C1 segment of cervical spinal cord (tissue), 14 donors: ENCODE results near the gene BMP8B.
A peak's percentile ranks its signal among the peaks of the same experiment; 100 is the strongest.
"Not testable (repeated sequence)": the region's sequence is repeated elsewhere in the genome, so short reads cannot be mapped to it uniquely, and the experiment has no call there.

ENCODE experiments used
- DNase-seq, 14 donors: peaks; one replicate each; lab custom pipeline; 2025; lab: John Stamatoyannopoulos, UW

The BMP8B gene

DNA sequence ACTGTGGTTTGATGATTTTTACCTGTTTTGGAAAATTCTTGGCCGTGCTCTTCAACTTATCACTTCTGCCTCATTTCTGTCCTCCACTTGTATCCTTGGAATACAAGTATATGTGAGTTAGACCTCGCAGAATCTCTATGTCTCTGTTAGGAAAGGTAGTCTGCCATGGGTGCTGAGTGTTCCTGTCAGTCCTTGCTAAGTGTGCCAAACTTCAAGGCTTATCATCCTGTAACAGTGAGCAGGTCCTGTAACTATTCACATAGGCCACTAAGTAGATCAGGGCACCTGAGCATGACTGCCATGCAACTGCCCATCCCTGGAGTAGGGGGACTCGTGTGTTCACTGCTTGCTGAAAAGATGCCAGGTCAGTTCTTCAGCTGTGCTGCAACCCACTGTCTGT is 24.2 kb upstream of the BMP8B start:
- DNase-seq, result no peak

DNA sequence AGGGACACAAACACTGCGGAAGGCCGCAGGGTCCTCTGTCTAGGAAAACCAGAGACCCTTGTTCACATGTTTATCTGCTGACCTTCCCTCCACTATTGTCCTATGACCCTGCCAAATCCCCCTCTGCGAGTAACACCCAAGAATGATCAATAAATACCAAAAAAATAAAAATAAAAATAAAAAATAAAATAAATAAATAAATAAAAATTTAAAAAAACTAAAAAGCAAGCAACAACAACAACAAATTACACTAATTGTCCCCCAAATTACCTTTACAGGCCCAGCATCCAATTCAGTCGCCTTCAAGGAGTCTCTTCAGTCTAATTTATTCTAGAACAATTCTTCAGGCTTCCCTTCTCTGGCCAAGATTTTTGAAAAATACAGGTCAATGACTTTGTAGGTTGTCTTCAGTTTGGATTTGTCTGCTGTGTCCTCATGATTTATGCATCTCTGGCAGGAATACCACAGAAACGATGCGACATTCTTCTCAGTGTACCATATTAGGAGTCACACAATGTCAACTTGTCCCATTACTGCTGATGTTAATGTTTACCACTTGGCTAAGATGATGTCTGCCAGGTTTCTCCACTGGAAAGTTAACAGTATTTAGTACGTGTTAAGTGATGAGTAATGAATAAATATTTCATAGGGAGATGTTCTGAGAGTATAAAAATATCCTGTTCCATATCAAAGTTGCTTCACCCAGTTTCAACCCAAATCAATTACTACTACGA is 20.3 kb upstream of the BMP8B start:
- no peak for DNase-seq

DNA sequence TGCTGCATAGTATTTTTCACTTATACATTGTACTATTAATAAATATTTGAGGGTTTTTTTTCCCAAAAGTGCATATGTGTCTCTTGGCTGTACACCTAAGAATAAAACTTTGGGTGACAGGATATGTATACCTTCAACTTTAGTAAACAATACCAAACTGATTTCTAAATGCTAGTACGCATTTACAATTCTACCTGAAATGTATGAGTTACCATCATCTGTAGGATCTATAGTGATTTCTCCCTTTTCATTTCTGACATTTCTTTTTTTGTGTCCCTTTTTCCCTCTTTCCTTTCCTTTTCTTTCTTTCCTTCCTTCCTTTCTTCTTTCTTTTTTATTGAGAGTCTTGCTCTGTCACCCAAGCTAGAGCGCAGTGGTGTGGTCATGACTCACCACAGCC is 16.7 kb upstream of the BMP8B start:
- no peak for DNase-seq

DNA sequence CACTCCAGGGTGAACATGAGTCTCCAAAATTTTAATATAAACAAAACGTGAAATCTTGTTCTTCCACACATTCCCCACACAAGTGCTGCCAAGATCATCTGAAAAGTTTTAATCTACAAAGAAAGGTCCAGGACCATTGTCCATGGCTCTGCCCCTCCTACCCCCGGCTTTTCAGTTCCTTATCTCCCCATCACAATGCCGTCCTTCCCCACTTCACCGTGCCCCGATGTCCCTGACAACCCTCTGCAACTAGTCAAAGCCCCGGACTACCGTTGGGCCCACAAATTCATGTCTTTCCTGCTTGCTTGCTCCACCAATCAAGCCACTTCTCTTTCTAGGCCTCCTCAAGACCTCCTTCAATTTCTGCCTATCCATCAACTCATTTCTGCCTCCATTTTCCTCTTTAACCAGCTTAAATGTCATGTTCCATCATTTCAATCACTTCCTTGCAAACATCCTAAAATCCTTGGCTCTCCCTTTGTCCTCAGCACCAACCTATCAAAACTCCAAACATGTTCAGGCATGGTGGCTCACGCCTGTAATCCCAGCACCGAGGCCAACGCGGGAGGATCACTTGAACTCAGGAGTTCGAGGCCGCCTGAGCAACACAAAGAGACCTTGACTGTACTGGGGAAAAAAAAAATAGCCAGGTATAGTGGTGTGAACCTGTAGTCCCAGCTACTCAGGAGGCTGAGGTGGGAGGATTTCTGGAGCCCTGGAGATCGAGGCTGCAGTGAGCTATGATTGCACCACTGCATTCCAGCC is 14.0 kb upstream of the BMP8B start:
- DNase-seq, result no peak

DNA sequence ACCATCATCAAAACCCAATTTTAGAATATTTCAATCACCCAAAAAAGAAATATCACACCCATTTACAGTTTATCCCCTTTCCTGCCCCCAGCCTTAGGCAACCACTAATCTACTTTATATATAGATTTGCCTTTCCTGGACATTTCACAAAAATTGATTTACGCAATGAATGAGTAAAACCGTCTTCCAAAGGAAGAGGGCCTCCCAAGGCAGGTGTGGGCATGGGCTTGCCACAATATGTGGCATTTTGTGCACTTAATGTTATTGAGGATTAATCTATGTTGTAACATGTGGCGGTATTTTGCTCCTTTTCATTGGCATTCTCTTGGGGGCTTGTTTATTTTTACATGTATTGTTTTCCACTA is 11.8 kb upstream of the BMP8B start:
- DNase-seq, result no peak

DNA sequence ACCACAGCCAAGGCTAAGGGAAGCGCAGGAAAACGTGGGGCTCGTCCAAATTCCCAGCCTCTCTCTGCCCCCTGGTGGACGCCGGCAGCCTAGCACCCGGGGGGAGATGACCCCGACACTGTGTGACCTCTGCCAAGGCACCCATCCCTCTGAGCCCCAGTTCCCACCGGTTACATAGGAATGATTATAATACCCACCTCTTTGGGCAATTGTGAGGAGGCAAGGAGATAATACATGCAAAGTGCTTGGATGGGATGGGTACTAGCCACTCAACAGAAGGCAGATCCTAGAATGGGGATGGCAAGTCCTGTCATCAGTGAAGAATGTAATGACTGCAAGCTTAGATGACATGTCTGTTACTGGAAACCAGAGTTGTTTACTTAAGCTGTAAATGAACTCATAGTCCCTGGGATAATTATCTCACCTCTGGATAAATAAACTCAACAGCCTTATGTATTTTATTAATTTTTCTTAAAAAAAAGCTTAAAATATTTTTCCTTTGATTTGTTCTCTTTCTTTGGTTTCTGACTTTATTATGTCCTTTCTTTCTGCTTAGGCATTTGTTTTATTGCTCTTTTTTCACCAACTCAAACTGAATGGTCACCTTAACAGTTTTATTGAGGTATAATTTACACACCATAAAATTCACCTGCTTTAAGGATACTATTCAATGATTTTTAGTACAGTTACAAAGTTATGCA is 11.3 kb upstream of the BMP8B start:
- DNase-seq, result peak in 11 of 14 donors; percentile 22 to 76 (median 47)

DNA sequence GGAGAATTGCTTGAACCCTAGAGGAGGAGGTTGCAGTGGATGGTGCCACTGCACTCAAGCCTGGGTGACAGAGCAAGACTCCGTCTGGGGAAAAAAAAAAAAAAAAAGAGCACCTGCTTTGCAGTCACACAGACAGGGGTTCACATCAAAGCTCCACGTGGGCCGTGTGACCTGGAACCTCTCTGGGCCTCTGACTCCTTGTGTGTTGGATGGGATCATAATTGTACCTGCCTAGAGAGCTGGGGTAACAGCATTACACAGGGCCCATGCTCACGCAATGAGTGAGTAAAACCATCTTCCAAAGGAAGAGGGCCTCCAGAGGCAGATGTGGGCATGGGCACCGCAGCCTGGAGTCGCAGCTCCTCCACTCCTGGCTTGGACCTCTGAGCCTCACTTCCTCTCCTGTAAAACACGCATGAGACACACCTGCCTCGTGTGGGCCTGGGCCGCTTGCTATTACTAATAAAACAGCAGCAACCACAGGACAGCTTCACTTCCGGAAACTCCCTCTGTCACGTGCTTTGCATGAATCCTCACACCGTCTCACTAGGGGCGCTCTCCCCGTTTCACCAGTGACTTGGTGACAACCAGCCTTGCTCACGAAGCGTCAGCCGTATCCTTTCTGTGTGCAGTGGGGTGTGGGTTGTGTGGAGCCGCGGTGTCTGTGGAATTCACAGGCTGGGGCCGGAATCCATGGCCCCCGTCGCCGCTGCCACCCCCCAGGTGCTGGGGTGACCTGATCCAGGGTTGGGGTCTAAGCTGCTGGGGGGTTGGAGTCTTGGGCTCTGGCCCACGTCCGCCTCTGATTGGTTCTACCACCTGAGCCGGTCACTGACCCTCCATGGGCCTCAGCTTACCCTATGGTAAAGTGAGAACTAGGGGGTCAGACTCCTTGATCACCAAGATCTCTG is 10.4 kb upstream of the BMP8B start:
- peak in 9 of 14 donors; percentile 6 to 70 (median 28) for DNase-seq

DNA sequence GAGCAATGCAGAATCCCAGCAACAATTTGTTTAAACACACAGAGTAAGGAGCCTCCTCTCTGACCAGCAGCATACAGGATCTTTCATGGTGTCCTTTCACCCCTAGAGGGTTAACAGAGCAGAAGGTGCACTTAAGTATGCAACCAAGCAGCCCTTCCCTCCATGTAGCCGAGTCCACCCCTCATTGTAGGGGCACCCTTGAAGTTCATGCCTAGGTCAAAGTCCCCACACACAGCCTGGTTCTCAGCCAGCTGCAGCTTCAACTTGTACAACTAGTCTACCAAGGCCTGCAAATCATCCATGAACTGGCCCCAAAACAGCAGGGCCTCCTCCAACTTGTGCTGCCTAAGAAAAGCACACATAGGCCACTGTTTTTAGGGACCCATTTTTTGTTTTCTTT is 7.0 kb upstream of the BMP8B start:
- DNase-seq, result no peak

DNA sequence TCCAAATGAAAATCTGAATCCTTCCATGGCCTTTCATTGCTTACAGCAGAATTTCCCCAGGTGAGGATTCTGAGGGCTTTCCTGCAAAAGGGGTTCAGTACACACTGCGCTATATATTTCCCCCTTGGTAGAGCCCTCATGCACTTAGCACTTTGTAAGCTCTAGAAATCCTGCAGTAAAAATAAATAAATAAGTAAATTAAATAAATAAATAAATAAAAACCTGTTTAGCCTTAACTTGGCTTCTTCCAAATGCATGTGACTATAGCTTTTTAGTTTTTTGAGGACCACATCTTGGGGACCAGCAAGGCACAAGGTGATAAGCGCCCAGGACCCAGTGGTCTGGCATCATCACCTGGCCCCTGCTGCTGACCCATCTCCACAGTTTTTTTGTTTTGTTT is 3.2 kb upstream of the BMP8B start:
- no peak for DNase-seq

DNA sequence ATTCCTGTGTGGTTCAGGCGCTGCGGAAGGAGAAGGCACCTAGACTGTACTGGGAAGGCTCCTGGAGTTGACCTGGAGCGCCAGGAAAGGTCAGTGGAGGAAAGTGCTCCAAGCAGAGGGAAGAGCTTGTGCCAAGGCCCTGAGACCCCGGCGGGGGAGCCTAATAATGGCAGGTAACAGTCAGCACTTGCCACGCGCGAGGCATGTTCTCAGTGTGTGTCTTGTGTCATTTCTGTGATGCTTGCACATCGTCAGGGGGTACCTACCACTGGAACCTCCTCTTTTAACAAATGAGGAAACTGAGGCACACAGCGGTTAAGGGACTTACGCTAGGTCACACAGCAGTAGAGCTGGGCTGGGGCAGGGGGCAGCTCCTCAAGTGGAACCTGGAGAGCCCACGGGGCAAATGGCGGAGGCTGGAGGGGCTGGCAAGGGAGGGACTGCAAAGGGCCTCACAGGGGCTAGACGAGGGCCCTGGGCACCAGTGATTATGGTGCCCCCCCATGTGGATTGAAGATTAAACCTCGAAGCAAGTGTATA is 976 bp upstream of the BMP8B start:
- DNase-seq, result no peak

DNA sequence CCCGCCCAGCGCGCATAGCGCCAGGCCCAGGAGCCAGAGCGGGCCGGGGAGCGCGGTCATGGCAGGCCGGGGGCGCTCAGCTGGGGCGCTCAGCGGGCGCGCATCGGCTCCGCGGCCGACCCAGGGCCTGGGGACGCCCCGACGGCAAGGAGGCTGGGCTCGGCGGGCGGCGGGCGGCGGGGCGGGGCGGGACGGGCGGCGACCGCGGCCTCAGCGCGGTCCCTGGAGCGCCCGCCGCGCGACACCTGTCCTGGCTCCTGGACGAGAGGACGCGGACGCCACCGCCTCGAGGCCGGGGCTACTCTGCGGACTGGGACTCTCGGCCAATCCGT is 273 bp downstream of the BMP8B start:
- DNase-seq, result no peak

DNA sequence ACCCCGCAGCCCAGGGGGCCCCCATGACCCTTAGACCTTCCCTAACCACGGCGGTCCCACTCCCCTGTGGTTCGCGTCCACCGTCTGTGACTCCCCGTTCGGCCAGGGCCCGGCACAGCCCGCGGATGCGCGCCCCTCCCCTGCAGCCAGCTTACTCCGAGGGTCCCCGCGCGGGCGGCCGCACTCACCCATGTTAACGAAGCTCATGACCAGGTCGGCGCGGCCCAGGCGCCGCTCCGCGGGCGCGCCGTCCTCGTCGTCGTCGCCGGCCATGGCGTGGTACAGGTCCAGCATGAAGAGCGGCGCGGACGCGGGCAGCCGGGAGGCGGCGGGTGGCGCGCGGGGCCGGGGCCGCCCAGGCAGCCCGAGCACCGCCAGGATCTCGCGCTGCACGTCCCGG is 701 bp downstream of the BMP8B start:
- DNase-seq, result not testable (repeated sequence)

DNA sequence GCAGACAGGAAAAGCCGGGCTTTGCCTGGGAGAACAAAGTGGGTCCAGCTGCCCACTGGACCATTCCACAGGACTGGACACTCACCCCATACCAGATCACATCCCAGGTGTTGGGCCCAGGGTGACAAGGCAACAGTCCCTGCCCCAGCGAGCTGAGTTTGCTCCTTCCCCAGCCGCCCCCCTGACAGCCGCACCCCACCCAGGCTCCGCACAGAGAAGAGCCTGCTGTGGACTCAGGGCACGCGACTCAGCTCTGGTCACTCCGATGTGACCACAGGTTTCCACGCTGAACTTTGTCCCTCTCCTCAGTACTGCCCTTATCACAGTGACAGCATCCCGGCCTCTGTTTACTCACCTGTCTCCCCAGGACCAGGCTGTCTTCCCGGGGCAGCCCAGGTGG is 1.2 kb downstream of the BMP8B start:
- DNase-seq, result no peak

DNA sequence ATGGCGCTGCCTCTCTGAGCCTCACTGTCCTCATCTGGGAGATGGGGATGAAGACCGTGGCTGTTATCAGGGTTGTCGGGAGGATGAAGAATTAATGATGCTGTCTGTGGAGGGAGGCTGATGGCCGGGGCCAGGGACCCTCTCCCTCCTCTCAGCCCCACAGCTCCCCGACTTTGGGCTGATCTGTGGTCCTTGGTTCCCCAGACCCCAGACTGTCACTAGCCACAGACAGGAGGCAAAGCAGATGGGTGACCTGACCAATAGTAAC is 1.6 kb downstream of the BMP8B start:
- not testable (repeated sequence) for DNase-seq

DNA sequence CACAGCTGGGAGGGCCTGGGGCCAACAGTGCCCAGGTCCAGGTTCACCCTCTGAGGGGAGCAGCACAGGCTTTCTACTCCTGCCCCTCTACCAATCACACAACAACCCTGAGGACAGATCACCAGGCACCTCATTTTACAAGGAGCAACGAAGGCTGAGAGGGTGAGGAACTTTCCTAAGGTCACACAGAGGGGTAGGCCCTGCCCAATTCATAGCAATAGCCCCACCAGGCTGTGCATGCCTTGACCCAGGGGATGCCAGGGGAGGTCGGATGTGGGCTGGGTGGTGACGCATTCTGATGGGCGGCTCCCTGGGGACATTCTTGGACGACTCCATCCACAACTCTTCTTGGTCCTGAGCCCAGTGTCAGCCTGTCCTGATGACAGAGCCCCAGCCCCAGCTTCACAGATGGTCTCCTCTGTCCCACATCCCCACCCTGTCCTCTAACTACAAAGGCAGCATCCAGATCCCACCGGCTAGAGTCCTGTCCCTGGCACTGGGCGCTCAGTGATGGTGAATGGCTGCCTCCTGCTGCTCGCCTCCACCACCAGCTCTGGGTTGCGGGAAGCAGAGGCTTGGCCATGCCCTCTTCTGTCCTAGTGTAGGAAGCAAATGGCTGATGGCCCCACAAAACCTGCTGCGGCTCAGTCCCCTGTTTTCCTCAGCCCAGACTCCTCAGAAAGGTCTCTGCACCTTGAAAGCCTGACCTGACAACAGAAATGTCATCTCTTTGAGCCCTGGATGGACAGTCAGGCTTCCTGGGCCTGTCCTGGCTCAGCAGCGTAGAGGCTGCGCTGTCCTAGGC is 2.2 kb downstream of the BMP8B start:
- DNase-seq, result peak in 2 of 14 donors; percentile 22 to 40

DNA sequence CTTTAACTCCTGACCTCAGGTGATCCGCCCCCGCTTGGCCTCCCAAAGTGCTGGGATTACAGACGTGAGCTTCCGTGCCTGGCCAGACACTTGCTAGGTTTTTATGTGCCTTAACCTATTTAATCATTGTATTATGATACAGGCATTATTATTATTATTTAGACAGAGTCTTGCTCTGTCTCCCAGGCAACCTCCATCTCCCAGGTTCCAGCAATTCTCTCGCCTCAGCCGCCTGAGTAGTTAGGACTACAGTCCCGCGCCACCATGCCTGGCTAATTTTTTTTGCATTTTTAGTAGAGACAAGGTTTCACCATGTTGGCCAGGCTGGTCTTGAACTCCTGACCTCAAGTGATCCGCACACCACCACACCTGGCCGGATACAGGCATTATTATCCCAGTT is 6.0 kb downstream of the BMP8B start:
- DNase-seq, result not testable (repeated sequence)

DNA sequence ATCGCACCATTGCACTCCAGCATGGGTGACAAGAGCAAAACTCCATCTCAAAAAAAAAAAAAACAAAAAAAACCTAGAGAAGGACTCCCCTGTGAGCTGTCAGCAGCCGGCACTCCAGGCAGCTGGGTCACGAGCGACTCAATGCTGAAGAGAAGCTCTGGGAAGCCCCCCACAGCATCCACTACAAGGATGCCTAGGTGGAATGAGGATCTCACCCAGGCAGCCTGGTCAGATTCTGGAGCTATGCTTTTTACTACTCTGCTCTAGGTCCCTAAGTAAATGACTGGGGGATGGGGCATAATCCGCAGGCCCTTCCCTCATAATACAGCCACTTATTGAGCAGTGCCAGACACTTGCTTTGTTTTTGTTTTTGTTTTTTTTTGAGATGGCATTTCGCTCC is 6.6 kb downstream of the BMP8B start:
- DNase-seq, result no peak

DNA sequence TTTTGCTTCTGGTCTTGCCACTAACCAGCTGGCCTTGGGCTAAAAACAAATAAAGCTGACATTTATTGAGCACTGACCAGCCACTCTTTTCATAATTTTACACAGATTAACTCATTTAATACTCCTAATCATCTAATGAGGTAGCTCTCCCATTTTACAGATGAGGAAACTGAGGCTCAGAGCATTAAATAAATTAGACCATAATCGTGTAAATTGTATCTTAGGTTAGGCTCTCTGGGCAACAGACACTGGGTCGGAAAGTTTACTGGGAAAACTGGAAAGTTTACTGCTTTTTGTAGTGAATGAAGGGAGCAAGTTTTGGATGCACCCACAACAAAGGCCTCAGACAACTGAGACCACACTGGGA is 7.3 kb downstream of the BMP8B start:
- no peak for DNase-seq

DNA sequence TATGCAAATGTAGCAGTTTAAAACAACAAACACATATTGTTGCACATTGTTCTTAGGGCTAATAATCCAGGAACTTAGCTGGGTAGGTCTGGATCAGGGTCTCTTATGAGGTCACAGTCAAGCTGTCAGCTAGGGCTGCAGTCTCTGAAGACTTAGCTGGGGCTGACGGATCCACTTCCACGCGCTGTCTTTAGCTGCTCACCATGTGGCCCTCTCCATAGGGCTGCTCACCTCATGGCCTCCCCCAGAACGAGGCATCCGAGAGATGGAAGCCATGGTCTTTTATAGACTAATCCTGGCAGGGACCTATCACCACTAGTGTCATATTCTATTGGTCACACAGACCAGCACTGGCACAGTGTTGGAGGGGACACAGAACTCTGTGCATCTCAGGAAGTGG is 8.8 kb downstream of the BMP8B start:
- DNase-seq, result no peak

DNA sequence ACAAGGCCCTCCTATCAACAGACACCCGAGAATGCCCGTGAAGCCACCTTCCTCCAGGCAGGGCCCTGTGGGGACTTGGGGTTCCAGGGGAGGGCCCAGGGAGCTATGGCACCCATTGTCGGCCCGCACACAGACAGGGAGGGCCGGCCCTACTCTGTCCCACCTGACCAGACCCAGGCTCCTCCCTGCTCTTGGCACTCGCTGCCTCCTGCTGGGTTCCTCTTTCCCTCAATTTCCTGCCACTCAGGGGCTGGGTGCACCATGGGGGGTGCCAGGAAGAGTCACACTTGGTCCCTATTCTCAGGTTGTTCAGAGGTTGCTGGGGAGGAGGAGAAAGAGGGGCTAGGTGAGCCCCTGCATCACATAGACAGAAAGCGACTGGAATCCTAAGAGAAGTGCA is 9.5 kb downstream of the BMP8B start:
- DNase-seq, result no peak
